ENCODE measurements around the gene PLEKHG4B. TPM values are rescaled to one million over a fixed set of nuclear protein-coding genes. Genes with fewer than 3 reads are reported as not detected.

PLEKHG4B gene
- total and polyA plus RNA-seq, 2 donors from 2014 or later: 0.13 to 0.37 TPM

- TF ChIP-seq CTCF (IDR thresholded peaks at IDR 0.05; ENCODE audit: borderline replicate concordance, extremely low read depth, insufficient read depth): no peak
- no peaks in the 10 kb centered on the region for H3K4me1 ChIP-seq (ENCODE audit: control insufficient read depth in 2 of 3, insufficient read depth in 2 of 3, low read depth in 1 of 3, low read length in 3 of 3)
- no peaks in the 10 kb centered on the region for H3K27me3 ChIP-seq (ENCODE audit: control insufficient read depth, insufficient read depth, low read length)
- H3K9me3 ChIP-seq (ENCODE audit: control insufficient read depth in 2 of 3, insufficient read depth in 1 of 3, low read length in 3 of 3): no peaks in the 10 kb centered on the region
- H3K27ac ChIP-seq (ENCODE audit: low read depth in 2 of 2, low read length in 2 of 2): no peak overlapping the region
- DNase-seq (peak in 1 of 5 donors; percentile 48), FAIRE-seq (no peak)
- no peak overlapping the region for H3K4me3 ChIP-seq (ENCODE audit: low read length in 3 of 3)
- no peaks in the 10 kb centered on the region for H3K36me3 ChIP-seq (ENCODE audit: control insufficient read depth in 2 of 3, insufficient read depth in 3 of 3, low read length in 3 of 3)
- intact Hi-C loops (cut with DNase I): no loop called here
- H3K9ac ChIP-seq (ENCODE audit: low read length in 3 of 3): no peak overlapping the region
These were observed 90.2 kb downstream of the PLEKHG4B start for GRCh38 chr5:182126-182525.

GRCh38 chr5:184471-184870 lies 92.5 kb downstream of the PLEKHG4B start:
- FAIRE-seq: no peak
- intact Hi-C loops (cut with DNase I): no loop called here
- Histone ChIP-seq H3K9me3 (ENCODE audit: control insufficient read depth in 2 of 3, insufficient read depth in 1 of 3, low read length in 3 of 3) (no peaks in the 10 kb centered on the region), H3K4me1 (ENCODE audit: control insufficient read depth in 2 of 3, insufficient read depth in 2 of 3, low read depth in 1 of 3, low read length in 3 of 3) (peaks cover 0 to 6% (median 3%) of the 10 kb centered on the region in 3 donors), H3K27ac (ENCODE audit: low read depth in 2 of 2, low read length in 2 of 2) (no peak overlapping the region), H3K4me3 (ENCODE audit: low read length in 3 of 3) (no peak overlapping the region), H3K27me3 (ENCODE audit: control insufficient read depth, insufficient read depth, low read length) (no peaks in the 10 kb centered on the region), H3K9ac (ENCODE audit: low read length in 3 of 3) (no peak overlapping the region), H3K36me3 (ENCODE audit: control insufficient read depth in 2 of 3, insufficient read depth in 3 of 3, low read length in 3 of 3) (no peaks in the 10 kb centered on the region)
- TF ChIP-seq CTCF (IDR thresholded peaks at IDR 0.05; ENCODE audit: borderline replicate concordance, extremely low read depth, insufficient read depth): no peak
- DNase-seq: no peak

- H3K9ac ChIP-seq (ENCODE audit: low read length in 3 of 3): no peak overlapping the region
- FAIRE-seq (no peak), DNase-seq (peak in 1 of 5 donors; percentile 64)
- intact Hi-C loops (cut with DNase I): no loop called here
- no peak overlapping the region for H3K4me3 ChIP-seq (ENCODE audit: low read length in 3 of 3)
- H3K36me3 ChIP-seq (ENCODE audit: control insufficient read depth in 2 of 3, insufficient read depth in 3 of 3, low read length in 3 of 3): no peaks in the 10 kb centered on the region
- no peaks in the 10 kb centered on the region for H3K9me3 ChIP-seq (ENCODE audit: control insufficient read depth in 2 of 3, insufficient read depth in 1 of 3, low read length in 3 of 3)
- no peak overlapping the region for H3K27ac ChIP-seq (ENCODE audit: low read depth in 2 of 2, low read length in 2 of 2)
- TF ChIP-seq CTCF (IDR thresholded peaks at IDR 0.05; ENCODE audit: borderline replicate concordance, extremely low read depth, insufficient read depth): no peak
- peaks cover 0 to 10% (median 3%) of the 10 kb centered on the region in 3 donors for H3K4me1 ChIP-seq (ENCODE audit: control insufficient read depth in 2 of 3, insufficient read depth in 2 of 3, low read depth in 1 of 3, low read length in 3 of 3)
- H3K27me3 ChIP-seq (ENCODE audit: control insufficient read depth, insufficient read depth, low read length): no peaks in the 10 kb centered on the region
These were observed 93.4 kb downstream of the PLEKHG4B start for GRCh38 chr5:185095-186070.
